Jurkat, Clone E6-1 (cell line): ENCODE data around the gene CRLF2.

Experiments used
- DNase-seq: peaks from one replicate; pipeline ENCODE4 v3.0.0-alpha.2; 2011; ENCODE audit warnings: low read depth, low spot score
- H3K4me3 ChIP-seq: 2 replicates; pipeline ENCODE4 v1.5.1; 2011; ENCODE audit warnings: mild to moderate bottlenecking, low read length, control low read depth, moderate library complexity

Gene CRLF2

GRCh38 chrX:1147611-1148515 is 64.6 kb downstream of the CRLF2 start:
- H3K4me3 ChIP-seq = no peak overlapping the region
- DNase-seq = no peak

- H3K4me3 ChIP-seq = no peak overlapping the region
- no peak for DNase-seq
These were observed 68.2 kb downstream of the CRLF2 start for GRCh38 chrX:1144293-1144692.
